ENCODE measurements around the gene DDX52. TPM values are rescaled to one million over a fixed set of nuclear protein-coding genes. Genes with fewer than 3 reads are reported as not detected.

The DDX52 gene
- total RNA-seq, 1 experiment from 2014 or later: 65.4 TPM

GRCh38 chr17:37672548-37673078, 29.4 kb upstream of the DDX52 start:
- no peak overlapping the region for H3K23ac ChIP-seq (ENCODE audit: insufficient read length, low read depth, low read length)
- H2AK5ac ChIP-seq (ENCODE audit: insufficient read length, low read length): no peak overlapping the region
- H3K4ac ChIP-seq (ENCODE audit: low read depth, low read length): no peak overlapping the region
- H3K14ac ChIP-seq (ENCODE audit: insufficient read depth, low read length): no peak overlapping the region
- H3K4me1 ChIP-seq (ENCODE audit: insufficient read depth, low read length): no peaks in the 10 kb centered on the region
- no peaks in the 10 kb centered on the region for H3K79me2 ChIP-seq (ENCODE audit: insufficient read depth, low read length)
- H2BK5ac ChIP-seq (ENCODE audit: insufficient read length, low read length): no peak overlapping the region
- Mint-ChIP-seq H3K36me3 (ENCODE audit: insufficient read depth in 1 of 3, low read depth in 3 of 3) (no peaks in the 10 kb centered on the region), H3K9me3 (no peaks in the 10 kb centered on the region), H3K4me3 (no peak overlapping the region), H3K27ac (no peak overlapping the region), H3K4me1 (peaks cover 9 to 10% of the 10 kb centered on the region in 2 experiments), H3K27me3 (ENCODE audit: low read depth) (peaks cover 2% of the 10 kb centered on the region)
- H4K8ac ChIP-seq (replicated peaks; ENCODE audit: insufficient read length, low read depth, low read length): no peak overlapping the region
- no peak overlapping the region for H2BK15ac ChIP-seq (ENCODE audit: low read depth, low read length)
- no peak overlapping the region for H3K4me2 ChIP-seq (ENCODE audit: insufficient read depth, insufficient read length, low read length)
- no peak overlapping the region for H3K27ac ChIP-seq (ENCODE audit: insufficient read length, low read depth, low read length)
- no peak overlapping the region for H2AFZ ChIP-seq (ENCODE audit: low read length)
- no peak overlapping the region for H3K18ac ChIP-seq (ENCODE audit: insufficient read length, low read depth, low read length)
- H3K23me2 ChIP-seq (ENCODE audit: insufficient read length, low read depth, low read length, poor library complexity, severe bottlenecking): peaks cover 2% of the 10 kb centered on the region
- H4K91ac ChIP-seq (ENCODE audit: insufficient read length, low read depth, low read length): no peak overlapping the region
- TF ChIP-seq CTCF (conservative IDR thresholded peaks at IDR 0.05): no peak
- no peak overlapping the region for H2BK12ac ChIP-seq (ENCODE audit: insufficient read length, low read depth, low read length)
- H2BK20ac ChIP-seq (ENCODE audit: low read depth, low read length, poor library complexity, severe bottlenecking): no peak overlapping the region
- no peak overlapping the region for H2BK120ac ChIP-seq (ENCODE audit: low read depth, low read length, poor library complexity, severe bottlenecking)
- H3K9ac ChIP-seq (ENCODE audit: extremely low read depth, insufficient read length, low read length): no peak overlapping the region
- no peak for DNase-seq
- H4K20me1 ChIP-seq (ENCODE audit: control insufficient read depth, insufficient read depth, insufficient read length): no peaks in the 10 kb centered on the region
- H3K56ac ChIP-seq (ENCODE audit: insufficient read length, low read depth, low read length): no peak overlapping the region
- H3T11ph ChIP-seq (ENCODE audit: low read length): no peak overlapping the region
- no peaks in the 10 kb centered on the region for H3K27me3 ChIP-seq (ENCODE audit: insufficient read depth, low read length)
- H3K79me1 ChIP-seq (ENCODE audit: insufficient read depth, low read depth, low read length, poor library complexity, severe bottlenecking): no peaks in the 10 kb centered on the region
- no peaks in the 10 kb centered on the region for H3K9me3 ChIP-seq (ENCODE audit: control insufficient read depth, low read depth, low read length)
- H4K5ac ChIP-seq (ENCODE audit: insufficient read length, low read depth, low read length): no peak overlapping the region
- WGBS (ENCODE audit: extremely low coverage, insufficient read length, low lambda C conversion rate): no CpG with 5 or more reads among the region's 3 CpGs

Data from H9 (cell line).